Measurements from ENCODE around the gene ALPK3.

Gene ALPK3

GRCh38 chr15:84822653-84823281 lies 5.6 kb downstream of the ALPK3 start:
- no peak for FAIRE-seq
- no peak for DNase-seq (ENCODE audit: low spot score)

- no peak for FAIRE-seq
- DNase-seq (ENCODE audit: low spot score), result no peak
These were observed 6.2 kb downstream of the ALPK3 start for GRCh38 chr15:84823282-84823878.

GRCh38 chr15:84824260-84825007 lies 7.3 kb downstream of the ALPK3 start:
- FAIRE-seq, result peak; percentile 30
- no peak for DNase-seq (ENCODE audit: low spot score)

- DNase-seq (ENCODE audit: low spot score) (peak; percentile 35), FAIRE-seq (no peak)
These were observed 9.2 kb downstream of the ALPK3 start for GRCh38 chr15:84826369-84826823.

GRCh38 chr15:84827246-84827645 lies 10.1 kb downstream of the ALPK3 start:
- FAIRE-seq (no peak), DNase-seq (ENCODE audit: low spot score) (no peak)

GRCh38 chr15:84828086-84828908 lies 11.1 kb downstream of the ALPK3 start:
- FAIRE-seq (no peak), DNase-seq (ENCODE audit: low spot score) (no peak)

GRCh38 chr15:84829428-84829827 lies 12.3 kb downstream of the ALPK3 start:
- no peak for DNase-seq (ENCODE audit: low spot score)
- FAIRE-seq, result no peak

- FAIRE-seq, result no peak
- no peak for DNase-seq (ENCODE audit: low spot score)
These were observed 12.9 kb downstream of the ALPK3 start for GRCh38 chr15:84830036-84830435.

- FAIRE-seq, result no peak
These were observed 13.9 kb downstream of the ALPK3 start for GRCh38 chr15:84831028-84831427.

GRCh38 chr15:84831613-84832012 lies 14.5 kb downstream of the ALPK3 start:
- DNase-seq (ENCODE audit: low spot score) (no peak), FAIRE-seq (no peak)

More at GRCh38 chr15:84831028-84831427, 13.9 kb downstream of the ALPK3 start:
- DNase-seq (ENCODE audit: low spot score), result no peak

- FAIRE-seq (no peak), DNase-seq (ENCODE audit: low spot score) (no peak)
These were observed 15.4 kb downstream of the ALPK3 start for GRCh38 chr15:84832448-84833040.

GRCh38 chr15:84833447-84834228 lies 16.5 kb downstream of the ALPK3 start:
- FAIRE-seq, result no peak
- no peak for DNase-seq (ENCODE audit: low spot score)

- no peak for DNase-seq (ENCODE audit: low spot score)
- no peak for FAIRE-seq
These were observed 17.2 kb downstream of the ALPK3 start for GRCh38 chr15:84834229-84834955.

GRCh38 chr15:84834969-84835368 lies 17.8 kb downstream of the ALPK3 start:
- FAIRE-seq (no peak), DNase-seq (ENCODE audit: low spot score) (no peak)

- no peak for FAIRE-seq
These were observed 18.6 kb downstream of the ALPK3 start for GRCh38 chr15:84835661-84836337.

GRCh38 chr15:84836844-84837243 lies 19.7 kb downstream of the ALPK3 start:
- no peak for FAIRE-seq
- no peak for DNase-seq (ENCODE audit: low spot score)

More at GRCh38 chr15:84835661-84836337, 18.6 kb downstream of the ALPK3 start:
- no peak for DNase-seq (ENCODE audit: low spot score)

GRCh38 chr15:84839714-84840113 lies 22.6 kb downstream of the ALPK3 start:
- FAIRE-seq (no peak), DNase-seq (ENCODE audit: low spot score) (no peak)

- FAIRE-seq (no peak), DNase-seq (ENCODE audit: low spot score) (no peak)
These were observed 23.1 kb downstream of the ALPK3 start for GRCh38 chr15:84840255-84840654.
